Liver (tissue), 3 donors: Measurements from ENCODE around the gene CD226.

ENCODE experiments used
- FOXA2 ChIP-seq: IDR thresholded peaks from 2 replicates; pipeline ENCODE4 v1.6.1; 2016; ENCODE audit warnings: antibody characterized with exemption
- GABPA ChIP-seq, 2 donors: IDR thresholded peaks in 1 of 2; conservative IDR thresholded peaks in 1 of 2; 2 replicates each; pipeline ENCODE4 v1.6.1; 2016; ENCODE audit warnings: antibody characterized with exemption in 2 of 2, mild to moderate bottlenecking in 1 of 2, moderate library complexity in 1 of 2
- HNF4A ChIP-seq, 2 donors: conservative IDR thresholded peaks; 2 replicates each; pipeline ENCODE4 v1.6.1; 2016; ENCODE audit warnings: antibody characterized with exemption in 2 of 2, mild to moderate bottlenecking in 2 of 2
- JUND ChIP-seq, 2 donors: IDR thresholded peaks; 2 replicates each; pipeline ENCODE4 v1.6.1; 2016; ENCODE audit warnings: antibody characterized with exemption in 2 of 2
- RAD21 ChIP-seq, 2 donors: IDR thresholded peaks; 2 replicates each; pipeline ENCODE4 v1.6.1; 2016; ENCODE audit warnings: antibody characterized with exemption in 2 of 2, mild to moderate bottlenecking in 2 of 2
- RXRA ChIP-seq, 2 donors: IDR thresholded peaks; 2 replicates each; pipeline ENCODE4 v1.6.1; 2017 to 2018; ENCODE audit warnings: antibody characterized with exemption in 2 of 2, mild to moderate bottlenecking in 1 of 2
- SP1 ChIP-seq: IDR thresholded peaks from 2 replicates; pipeline ENCODE4 v1.6.1; 2018; ENCODE audit warnings: antibody characterized with exemption, mild to moderate bottlenecking
- TAF1 ChIP-seq: conservative IDR thresholded peaks from 2 replicates; pipeline ENCODE4 v1.6.1; 2016; ENCODE audit warnings: antibody characterized with exemption, mild to moderate bottlenecking
- YY1 ChIP-seq: IDR thresholded peaks from 2 replicates; pipeline ENCODE4 v1.6.1; 2016; ENCODE audit warnings: antibody characterized with exemption, mild to moderate bottlenecking
- TF ChIP-seq, protein P1 (sequence below): fragments of 150-350 bp; IDR thresholded peaks from 2 replicates; pipeline ENCODE4 v1.5.1; 2017; ENCODE audit warnings: improper control_type of control experiment, low read depth, low read length; ENCODE audit not compliant: missing input control
- TF ChIP-seq, protein P2 (sequence below): IDR thresholded peaks from 2 replicates; pipeline ENCODE4 v1.6.1; 2016; ENCODE audit warnings: antibody characterized with exemption
- TF ChIP-seq, protein P3 (sequence below): IDR thresholded peaks from 2 replicates; pipeline ENCODE4 v1.6.1; 2016; ENCODE audit warnings: antibody characterized with exemption, mild to moderate bottlenecking
- TF ChIP-seq, protein P4 (sequence below): IDR thresholded peaks from 2 replicates; pipeline ENCODE4 v1.6.1; 2016; ENCODE audit warnings: antibody characterized with exemption
- TF ChIP-seq, protein P5 (sequence below): IDR thresholded peaks from 2 replicates; pipeline ENCODE4 v1.6.1; 2016; ENCODE audit warnings: antibody characterized with exemption
- donor health status: healthy.
- donor health status: healthy.

DNA sequence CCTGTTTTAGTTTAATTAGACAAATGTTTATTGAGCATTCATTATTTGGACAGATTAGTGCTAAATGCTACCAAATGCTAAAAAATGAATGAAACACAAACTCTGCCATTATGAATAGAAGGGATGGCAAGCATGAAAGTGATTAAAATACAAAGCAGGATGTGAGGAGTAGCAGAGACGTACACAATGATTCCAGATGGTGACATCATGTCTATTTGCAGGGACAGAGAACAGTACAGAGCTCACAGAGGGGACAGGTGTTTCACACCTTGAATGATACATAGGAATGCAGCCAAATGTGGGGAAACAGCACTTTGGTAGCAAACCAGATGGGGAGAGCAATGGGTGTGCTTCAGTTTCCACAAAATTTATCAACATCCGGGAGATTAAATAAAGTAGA is 76.3 kb downstream of the CD226 start:
- TF ChIP-seq HNF4A (conservative IDR thresholded peaks at IDR 0.05) (no peak), RAD21 (IDR thresholded peaks at IDR 0.05) (no peak), SP1 (no peak), GABPA (IDR thresholded peaks at IDR 0.05 in 1 of 2, conservative IDR thresholded peaks at IDR 0.05 in 1 of 2) (no peak), TAF1 (no peak), YY1 (no peak), RXRA (IDR thresholded peaks at IDR 0.05) (no peak), JUND (IDR thresholded peaks at IDR 0.05) (no peak), FOXA2 (no peak)
- TF ChIP-seq, protein P1, sequence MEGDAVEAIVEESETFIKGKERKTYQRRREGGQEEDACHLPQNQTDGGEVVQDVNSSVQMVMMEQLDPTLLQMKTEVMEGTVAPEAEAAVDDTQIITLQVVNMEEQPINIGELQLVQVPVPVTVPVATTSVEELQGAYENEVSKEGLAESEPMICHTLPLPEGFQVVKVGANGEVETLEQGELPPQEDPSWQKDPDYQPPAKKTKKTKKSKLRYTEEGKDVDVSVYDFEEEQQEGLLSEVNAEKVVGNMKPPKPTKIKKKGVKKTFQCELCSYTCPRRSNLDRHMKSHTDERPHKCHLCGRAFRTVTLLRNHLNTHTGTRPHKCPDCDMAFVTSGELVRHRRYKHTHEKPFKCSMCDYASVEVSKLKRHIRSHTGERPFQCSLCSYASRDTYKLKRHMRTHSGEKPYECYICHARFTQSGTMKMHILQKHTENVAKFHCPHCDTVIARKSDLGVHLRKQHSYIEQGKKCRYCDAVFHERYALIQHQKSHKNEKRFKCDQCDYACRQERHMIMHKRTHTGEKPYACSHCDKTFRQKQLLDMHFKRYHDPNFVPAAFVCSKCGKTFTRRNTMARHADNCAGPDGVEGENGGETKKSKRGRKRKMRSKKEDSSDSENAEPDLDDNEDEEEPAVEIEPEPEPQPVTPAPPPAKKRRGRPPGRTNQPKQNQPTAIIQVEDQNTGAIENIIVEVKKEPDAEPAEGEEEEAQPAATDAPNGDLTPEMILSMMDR = no peak
- TF ChIP-seq, protein P2, sequence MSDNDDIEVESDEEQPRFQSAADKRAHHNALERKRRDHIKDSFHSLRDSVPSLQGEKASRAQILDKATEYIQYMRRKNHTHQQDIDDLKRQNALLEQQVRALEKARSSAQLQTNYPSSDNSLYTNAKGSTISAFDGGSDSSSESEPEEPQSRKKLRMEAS = no peak
- TF ChIP-seq, protein P3, sequence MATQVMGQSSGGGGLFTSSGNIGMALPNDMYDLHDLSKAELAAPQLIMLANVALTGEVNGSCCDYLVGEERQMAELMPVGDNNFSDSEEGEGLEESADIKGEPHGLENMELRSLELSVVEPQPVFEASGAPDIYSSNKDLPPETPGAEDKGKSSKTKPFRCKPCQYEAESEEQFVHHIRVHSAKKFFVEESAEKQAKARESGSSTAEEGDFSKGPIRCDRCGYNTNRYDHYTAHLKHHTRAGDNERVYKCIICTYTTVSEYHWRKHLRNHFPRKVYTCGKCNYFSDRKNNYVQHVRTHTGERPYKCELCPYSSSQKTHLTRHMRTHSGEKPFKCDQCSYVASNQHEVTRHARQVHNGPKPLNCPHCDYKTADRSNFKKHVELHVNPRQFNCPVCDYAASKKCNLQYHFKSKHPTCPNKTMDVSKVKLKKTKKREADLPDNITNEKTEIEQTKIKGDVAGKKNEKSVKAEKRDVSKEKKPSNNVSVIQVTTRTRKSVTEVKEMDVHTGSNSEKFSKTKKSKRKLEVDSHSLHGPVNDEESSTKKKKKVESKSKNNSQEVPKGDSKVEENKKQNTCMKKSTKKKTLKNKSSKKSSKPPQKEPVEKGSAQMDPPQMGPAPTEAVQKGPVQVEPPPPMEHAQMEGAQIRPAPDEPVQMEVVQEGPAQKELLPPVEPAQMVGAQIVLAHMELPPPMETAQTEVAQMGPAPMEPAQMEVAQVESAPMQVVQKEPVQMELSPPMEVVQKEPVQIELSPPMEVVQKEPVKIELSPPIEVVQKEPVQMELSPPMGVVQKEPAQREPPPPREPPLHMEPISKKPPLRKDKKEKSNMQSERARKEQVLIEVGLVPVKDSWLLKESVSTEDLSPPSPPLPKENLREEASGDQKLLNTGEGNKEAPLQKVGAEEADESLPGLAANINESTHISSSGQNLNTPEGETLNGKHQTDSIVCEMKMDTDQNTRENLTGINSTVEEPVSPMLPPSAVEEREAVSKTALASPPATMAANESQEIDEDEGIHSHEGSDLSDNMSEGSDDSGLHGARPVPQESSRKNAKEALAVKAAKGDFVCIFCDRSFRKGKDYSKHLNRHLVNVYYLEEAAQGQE = no peak
- TF ChIP-seq, protein P4, sequence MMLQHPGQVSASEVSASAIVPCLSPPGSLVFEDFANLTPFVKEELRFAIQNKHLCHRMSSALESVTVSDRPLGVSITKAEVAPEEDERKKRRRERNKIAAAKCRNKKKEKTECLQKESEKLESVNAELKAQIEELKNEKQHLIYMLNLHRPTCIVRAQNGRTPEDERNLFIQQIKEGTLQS = no peak
- TF ChIP-seq, protein P5, sequence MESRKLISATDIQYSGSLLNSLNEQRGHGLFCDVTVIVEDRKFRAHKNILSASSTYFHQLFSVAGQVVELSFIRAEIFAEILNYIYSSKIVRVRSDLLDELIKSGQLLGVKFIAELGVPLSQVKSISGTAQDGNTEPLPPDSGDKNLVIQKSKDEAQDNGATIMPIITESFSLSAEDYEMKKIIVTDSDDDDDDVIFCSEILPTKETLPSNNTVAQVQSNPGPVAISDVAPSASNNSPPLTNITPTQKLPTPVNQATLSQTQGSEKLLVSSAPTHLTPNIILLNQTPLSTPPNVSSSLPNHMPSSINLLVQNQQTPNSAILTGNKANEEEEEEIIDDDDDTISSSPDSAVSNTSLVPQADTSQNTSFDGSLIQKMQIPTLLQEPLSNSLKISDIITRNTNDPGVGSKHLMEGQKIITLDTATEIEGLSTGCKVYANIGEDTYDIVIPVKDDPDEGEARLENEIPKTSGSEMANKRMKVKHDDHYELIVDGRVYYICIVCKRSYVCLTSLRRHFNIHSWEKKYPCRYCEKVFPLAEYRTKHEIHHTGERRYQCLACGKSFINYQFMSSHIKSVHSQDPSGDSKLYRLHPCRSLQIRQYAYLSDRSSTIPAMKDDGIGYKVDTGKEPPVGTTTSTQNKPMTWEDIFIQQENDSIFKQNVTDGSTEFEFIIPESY = no peak
